Karpas-422 (cell line): ENCODE measurements around the gene FAT1. TPM values are rescaled to one million over a fixed set of nuclear protein-coding genes. Genes with fewer than 3 reads are reported as not detected.

Experiments
- DNase-seq: peaks from one replicate; pipeline ENCODE4 v3.0.0-alpha.2; 2015
- H2AFZ ChIP-seq: fragments of 200-600 bp; sonication (generic); 2 replicates; pipeline ENCODE4 v1.6.1; 2014; ENCODE audit warnings: antibody characterized with exemption, low read length, mixed read lengths
- H3K27ac ChIP-seq: fragments of 200-600 bp; sonication (generic); 2 replicates; pipeline ENCODE4 v1.5.1; 2014; ENCODE audit warnings: mild to moderate bottlenecking, low read length, moderate library complexity
- H3K27me3 ChIP-seq: fragments of 200-600 bp; sonication (generic); 2 replicates; pipeline ENCODE4 v1.6.1; 2014; ENCODE audit warnings: low read length, mixed read lengths
- H3K36me3 ChIP-seq: fragments of 200-600 bp; sonication (generic); 2 replicates; pipeline ENCODE4 v1.6.1; 2014; ENCODE audit warnings: low read length, mixed read lengths; ENCODE audit not compliant: insufficient read depth
- H3K4me1 ChIP-seq: fragments of 200-600 bp; sonication (generic); 2 replicates; pipeline ENCODE4 v1.6.1; 2014; ENCODE audit warnings: mild to moderate bottlenecking, low read length, mixed read lengths
- H3K4me2 ChIP-seq: fragments of 200-600 bp; sonication (generic); 2 replicates; pipeline ENCODE4 v1.6.1; 2014; ENCODE audit warnings: low read length, low read depth, mild to moderate bottlenecking; ENCODE audit not compliant: poor library complexity, severe bottlenecking
- H3K4me3 ChIP-seq: fragments of 200-600 bp; sonication (generic); 2 replicates; pipeline ENCODE4 v1.5.1; 2014; ENCODE audit warnings: mild to moderate bottlenecking, antibody characterized with exemption, low read length, mixed read lengths
- H3K79me2 ChIP-seq: fragments of 200-600 bp; sonication (generic); 2 replicates; pipeline ENCODE4 v1.6.1; 2014; ENCODE audit warnings: mild to moderate bottlenecking, low read length, mixed read lengths
- H3K9ac ChIP-seq: fragments of 200-600 bp; sonication (generic); 2 replicates; pipeline ENCODE4 v1.6.0; 2014; ENCODE audit warnings: low read length
- H3K9me2 ChIP-seq: fragments of 200-600 bp; sonication (generic), shearing (Covaris generic); replicated peaks from 2 replicates; pipeline ENCODE4 v1.6.0; 2014; ENCODE audit warnings: mild to moderate bottlenecking, low read length, moderate library complexity; ENCODE audit not compliant: insufficient read depth
- H3K9me3 ChIP-seq: fragments of 300-700, 200-600 bp; sonication (generic); 2 replicates; pipeline ENCODE4 v1.6.1; 2014; ENCODE audit warnings: low read length, mixed read lengths
- H4K20me1 ChIP-seq: fragments of 200-600 bp; sonication (generic); 2 replicates; pipeline ENCODE4 v1.6.1; 2014; ENCODE audit warnings: mild to moderate bottlenecking, antibody characterized with exemption, low read length, low read depth; ENCODE audit not compliant: insufficient read depth
- total RNA-seq: library from RNA; depleted of rRNA; stranded (reverse); fragments of >200 nt; shearing (Covaris generic); gene quantifications from 2 replicates; pipeline ENCODE4 v1.2.3, GENCODE V29; 2014; ENCODE audit warnings: low replicate concordance

Gene FAT1
- total RNA-seq, 1 experiment from 2014 or later = 0.15 TPM

- no peaks in the 10 kb centered on the region for H3K36me3 ChIP-seq
Observed at GRCh38 chr4:186698028-186698427, 25.6 kb downstream of the FAT1 start.

GRCh38 chr4:186695392-186695791, 28.3 kb downstream of the FAT1 start:
- H3K9me2 ChIP-seq = no peaks in the 10 kb centered on the region
- no peaks in the 10 kb centered on the region for H3K79me2 ChIP-seq
- no peaks in the 10 kb centered on the region for H3K9me3 ChIP-seq
- H3K4me3 ChIP-seq = no peak overlapping the region
- H3K4me1 ChIP-seq = no peaks in the 10 kb centered on the region
- H3K4me2 ChIP-seq = no peak overlapping the region
- H3K27ac ChIP-seq = no peak overlapping the region
- H4K20me1 ChIP-seq = no peaks in the 10 kb centered on the region
- no peak overlapping the region for H2AFZ ChIP-seq
- H3K9ac ChIP-seq = no peak overlapping the region
- H3K36me3 ChIP-seq = no peaks in the 10 kb centered on the region
- DNase-seq = no peak
- no peaks in the 10 kb centered on the region for H3K27me3 ChIP-seq

More at GRCh38 chr4:186698028-186698427, 25.6 kb downstream of the FAT1 start:
- Histone ChIP-seq H2AFZ (no peak overlapping the region), H3K79me2 (no peaks in the 10 kb centered on the region), H3K9ac (no peak overlapping the region), H3K4me3 (no peak overlapping the region), H3K27ac (no peak overlapping the region), H3K4me1 (no peaks in the 10 kb centered on the region), H3K4me2 (no peak overlapping the region), H4K20me1 (no peaks in the 10 kb centered on the region), H3K9me2 (no peaks in the 10 kb centered on the region), H3K9me3 (no peaks in the 10 kb centered on the region), H3K27me3 (no peaks in the 10 kb centered on the region)
- no peak for DNase-seq

- H2AFZ ChIP-seq = no peak overlapping the region
- H3K9me2 ChIP-seq = no peaks in the 10 kb centered on the region
- no peaks in the 10 kb centered on the region for H3K27me3 ChIP-seq
- no peaks in the 10 kb centered on the region for H4K20me1 ChIP-seq
- DNase-seq = no peak
- H3K27ac ChIP-seq = no peak overlapping the region
- H3K9ac ChIP-seq = no peak overlapping the region
- H3K9me3 ChIP-seq = no peaks in the 10 kb centered on the region
- no peaks in the 10 kb centered on the region for H3K36me3 ChIP-seq
- no peak overlapping the region for H3K4me3 ChIP-seq
- H3K4me2 ChIP-seq = no peak overlapping the region
- H3K4me1 ChIP-seq = no peaks in the 10 kb centered on the region
- no peaks in the 10 kb centered on the region for H3K79me2 ChIP-seq
Observed at GRCh38 chr4:186693894-186694293, 29.8 kb downstream of the FAT1 start.

- Histone ChIP-seq H3K79me2 (no peaks in the 10 kb centered on the region), H3K4me2 (no peak overlapping the region), H3K27ac (no peak overlapping the region), H2AFZ (no peak overlapping the region), H3K9ac (no peak overlapping the region), H3K4me3 (no peak overlapping the region), H3K9me2 (no peaks in the 10 kb centered on the region), H4K20me1 (no peaks in the 10 kb centered on the region), H3K4me1 (no peaks in the 10 kb centered on the region), H3K27me3 (no peaks in the 10 kb centered on the region), H3K36me3 (no peaks in the 10 kb centered on the region), H3K9me3 (no peaks in the 10 kb centered on the region)
- no peak for DNase-seq
Observed at GRCh38 chr4:186693159-186693815, 30.4 kb downstream of the FAT1 start.

GRCh38 chr4:186691396-186691795, 32.3 kb downstream of the FAT1 start:
- H2AFZ ChIP-seq = no peak overlapping the region
- H4K20me1 ChIP-seq = no peaks in the 10 kb centered on the region
- no peaks in the 10 kb centered on the region for H3K4me1 ChIP-seq
- H3K27ac ChIP-seq = no peak overlapping the region
- no peak overlapping the region for H3K4me2 ChIP-seq
- no peaks in the 10 kb centered on the region for H3K9me3 ChIP-seq
- no peak overlapping the region for H3K9ac ChIP-seq
- no peak overlapping the region for H3K4me3 ChIP-seq
- no peaks in the 10 kb centered on the region for H3K9me2 ChIP-seq
- no peaks in the 10 kb centered on the region for H3K27me3 ChIP-seq
- H3K36me3 ChIP-seq = no peaks in the 10 kb centered on the region
- H3K79me2 ChIP-seq = no peaks in the 10 kb centered on the region
- no peak for DNase-seq

GRCh38 chr4:186689476-186689875, 34.2 kb downstream of the FAT1 start:
- no peaks in the 10 kb centered on the region for H3K79me2 ChIP-seq
- H3K27ac ChIP-seq = no peak overlapping the region
- no peaks in the 10 kb centered on the region for H3K4me1 ChIP-seq
- H3K9me3 ChIP-seq = no peaks in the 10 kb centered on the region
- no peak overlapping the region for H3K4me3 ChIP-seq
- H3K9ac ChIP-seq = no peak overlapping the region
- DNase-seq = no peak
- no peaks in the 10 kb centered on the region for H3K36me3 ChIP-seq
- H2AFZ ChIP-seq = no peak overlapping the region
- H3K27me3 ChIP-seq = no peaks in the 10 kb centered on the region
- H4K20me1 ChIP-seq = no peaks in the 10 kb centered on the region
- H3K4me2 ChIP-seq = no peak overlapping the region
- H3K9me2 ChIP-seq = no peaks in the 10 kb centered on the region

GRCh38 chr4:186688150-186688943, 35.3 kb downstream of the FAT1 start:
- Histone ChIP-seq H3K4me3 (no peak overlapping the region), H3K4me2 (no peak overlapping the region), H2AFZ (no peak overlapping the region), H3K9ac (no peak overlapping the region), H3K36me3 (no peaks in the 10 kb centered on the region), H4K20me1 (no peaks in the 10 kb centered on the region), H3K9me3 (no peaks in the 10 kb centered on the region), H3K79me2 (no peaks in the 10 kb centered on the region), H3K27ac (no peak overlapping the region), H3K9me2 (no peaks in the 10 kb centered on the region), H3K4me1 (no peaks in the 10 kb centered on the region), H3K27me3 (no peaks in the 10 kb centered on the region)
- DNase-seq = no peak

- Histone ChIP-seq H2AFZ (no peak overlapping the region), H3K27me3 (no peaks in the 10 kb centered on the region), H3K4me3 (no peak overlapping the region), H3K4me1 (no peaks in the 10 kb centered on the region), H4K20me1 (no peaks in the 10 kb centered on the region), H3K9me3 (no peaks in the 10 kb centered on the region), H3K36me3 (no peaks in the 10 kb centered on the region), H3K9me2 (no peaks in the 10 kb centered on the region), H3K9ac (no peak overlapping the region), H3K79me2 (no peaks in the 10 kb centered on the region), H3K27ac (no peak overlapping the region), H3K4me2 (no peak overlapping the region)
- DNase-seq = no peak
Observed at GRCh38 chr4:186687265-186687664, 36.4 kb downstream of the FAT1 start.
